Renal pelvis (tissue), 4 donors: ENCODE data around the gene ARID1B. TPM values are rescaled to one million over a fixed set of nuclear protein-coding genes. Genes with fewer than 3 reads are reported as not detected.
"Not testable (repeated sequence)": the region's sequence is repeated elsewhere in the genome, so short reads cannot be mapped to it uniquely, and the experiment has no call there.

Experiments
- DNase-seq: peaks from one replicate; pipeline ENCODE4 v3.0.0-alpha.2; 2013
- polyA plus RNA-seq, 3 donors: library from polyadenylated mRNA; unstranded; fragments of 120-200 nt; gene quantifications; one replicate each; pipeline ENCODE4 v1.2.1, GENCODE V29; 2013; ENCODE audit not compliant: insufficient read length in 3 of 3

Gene ARID1B
- polyA plus RNA-seq, 3 donors: 71.8 to 84.7 (median 78.8) TPM

GRCh38 chr6:156925718-156926607 is 148.8 kb downstream of the ARID1B start:
- DNase-seq: no peak

GRCh38 chr6:156928126-156928525 is 150.9 kb downstream of the ARID1B start:
- DNase-seq: no peak

GRCh38 chr6:156928972-156929371 is 151.8 kb downstream of the ARID1B start:
- no peak for DNase-seq

GRCh38 chr6:156931283-156931682 is 154.1 kb downstream of the ARID1B start:
- no peak for DNase-seq

DNA sequence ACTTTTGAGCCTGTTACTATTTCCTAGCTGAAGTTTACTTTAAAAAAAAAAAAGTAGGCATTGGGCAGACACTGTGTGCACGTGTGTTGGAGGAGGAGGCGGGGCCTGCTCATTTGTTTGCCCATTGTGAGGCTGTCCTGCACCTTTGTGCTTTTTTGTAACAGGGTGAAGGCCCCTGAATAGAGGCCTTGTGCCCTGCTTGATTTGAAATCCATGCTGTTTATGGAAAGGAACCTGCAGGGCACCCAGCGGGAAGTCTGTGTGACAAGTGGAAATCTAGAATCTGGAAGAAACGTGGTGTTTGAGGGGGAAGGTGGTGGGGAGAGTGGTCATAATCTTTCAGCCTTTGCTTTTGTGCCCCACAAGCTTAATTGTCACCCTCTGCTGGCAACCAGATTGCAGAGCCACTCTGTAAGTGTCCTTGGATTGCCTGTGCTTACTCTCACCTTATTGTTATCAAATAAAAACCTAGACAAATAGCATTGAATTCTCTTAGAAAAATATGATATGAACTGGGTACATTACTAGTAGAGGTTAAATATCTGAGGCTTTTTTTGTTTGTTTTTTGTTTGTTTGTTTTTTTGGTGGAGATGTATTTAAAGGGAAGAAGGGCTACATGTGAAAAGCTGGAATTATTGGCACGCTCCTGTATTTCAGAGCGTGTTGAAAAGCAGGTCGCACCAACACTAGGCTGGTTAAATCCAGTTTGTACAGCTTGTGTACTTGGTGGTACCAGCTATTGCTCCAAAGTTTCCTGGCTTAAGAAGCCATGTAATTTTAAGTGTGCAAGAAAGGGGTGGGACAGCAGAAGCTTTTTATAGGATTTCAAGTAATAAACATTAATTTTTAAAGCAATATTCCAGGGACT is 156.3 kb downstream of the ARID1B start:
- DNase-seq: no peak

DNA sequence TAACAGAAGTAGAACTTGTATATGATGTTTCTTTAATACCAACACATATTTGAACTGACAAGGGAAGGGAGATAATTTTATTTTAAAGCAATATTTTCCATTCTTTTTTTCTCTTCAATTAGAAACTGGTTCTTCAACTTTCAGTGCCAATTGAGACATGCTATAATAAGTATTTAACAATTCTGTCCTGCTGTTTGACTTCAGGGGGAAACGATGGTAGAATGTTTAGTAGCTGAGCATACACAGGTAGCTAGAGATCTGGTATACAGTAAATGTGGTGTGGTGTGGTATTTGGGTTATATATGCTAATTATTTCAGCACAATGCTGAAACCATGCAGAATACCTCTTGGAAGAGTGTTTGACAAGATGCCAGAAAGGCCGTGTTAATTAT is 156.9 kb downstream of the ARID1B start:
- DNase-seq: no peak

- DNase-seq: no peak
Observed at GRCh38 chr6:156935000-156935399, 157.8 kb downstream of the ARID1B start.

- DNase-seq: no peak
Observed at GRCh38 chr6:156938143-156938542, 161.0 kb downstream of the ARID1B start.

- no peak for DNase-seq
Observed at GRCh38 chr6:156940221-156940620, 163.0 kb downstream of the ARID1B start.

- DNase-seq: no peak
Observed at GRCh38 chr6:156942266-156942665, 165.1 kb downstream of the ARID1B start.

DNA sequence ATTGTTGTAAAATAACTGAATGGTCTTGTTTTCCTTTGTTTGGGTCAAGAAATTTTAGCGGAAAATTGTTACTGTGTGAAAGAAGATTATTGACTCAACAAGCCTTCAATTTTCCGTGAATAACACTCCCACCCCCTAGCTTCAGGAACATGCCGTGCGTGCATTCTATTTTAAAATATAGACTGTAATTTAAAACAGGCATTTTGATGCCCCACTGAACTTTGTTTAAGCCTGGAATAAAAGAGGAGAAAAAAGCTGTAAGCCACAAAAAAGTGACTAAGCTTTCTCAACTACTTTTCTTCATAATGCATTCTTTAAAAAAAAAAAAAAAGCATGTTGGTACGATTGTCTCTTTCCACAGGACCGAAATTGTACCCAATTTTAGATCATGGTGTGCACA is 166.0 kb downstream of the ARID1B start:
- DNase-seq: no peak

- DNase-seq: no peak
Observed at GRCh38 chr6:156943816-156944215, 166.6 kb downstream of the ARID1B start.

DNA sequence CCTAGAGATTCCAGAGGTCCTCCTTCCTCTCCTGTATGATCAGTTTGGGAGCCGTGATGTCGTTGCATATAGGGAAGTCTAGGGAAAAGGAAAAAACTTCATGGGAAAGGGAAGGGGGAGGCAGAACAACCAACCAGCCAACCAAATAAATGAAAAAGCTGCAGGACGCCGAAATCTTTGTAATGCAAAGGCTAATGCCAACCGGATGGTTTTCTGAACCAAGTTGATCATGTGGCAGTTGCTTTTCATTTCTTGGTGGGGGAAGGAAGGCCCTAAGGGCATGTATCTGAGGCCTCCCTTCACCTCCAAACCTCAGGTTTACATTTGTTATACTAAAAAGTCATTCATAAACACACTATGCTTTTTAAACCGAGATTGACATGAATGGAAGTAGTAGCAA is 167.2 kb downstream of the ARID1B start:
- DNase-seq: no peak

DNA sequence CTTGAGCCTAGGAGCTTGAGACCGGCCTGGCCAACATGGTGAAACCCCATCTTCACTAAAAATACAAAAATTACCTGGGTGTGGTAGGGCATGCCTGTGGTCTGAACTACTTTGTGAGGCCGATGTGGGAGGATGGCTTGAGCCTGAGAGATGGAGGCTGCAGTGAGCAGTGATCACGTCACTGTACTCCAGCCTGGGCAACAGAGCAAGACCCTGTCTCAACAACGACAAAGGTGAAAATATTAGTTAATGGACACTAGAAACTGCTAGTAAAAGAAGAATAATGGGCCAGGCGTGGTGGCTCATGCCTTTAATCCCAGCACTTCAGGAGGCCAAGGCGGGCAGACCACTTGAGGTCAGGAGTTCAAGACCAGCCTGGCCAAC is 168.6 kb downstream of the ARID1B start:
- not testable (repeated sequence) for DNase-seq

- DNase-seq: no peak
Observed at GRCh38 chr6:156946370-156946936, 169.3 kb downstream of the ARID1B start.

- no peak for DNase-seq
Observed at GRCh38 chr6:156948277-156948676, 171.1 kb downstream of the ARID1B start.

DNA sequence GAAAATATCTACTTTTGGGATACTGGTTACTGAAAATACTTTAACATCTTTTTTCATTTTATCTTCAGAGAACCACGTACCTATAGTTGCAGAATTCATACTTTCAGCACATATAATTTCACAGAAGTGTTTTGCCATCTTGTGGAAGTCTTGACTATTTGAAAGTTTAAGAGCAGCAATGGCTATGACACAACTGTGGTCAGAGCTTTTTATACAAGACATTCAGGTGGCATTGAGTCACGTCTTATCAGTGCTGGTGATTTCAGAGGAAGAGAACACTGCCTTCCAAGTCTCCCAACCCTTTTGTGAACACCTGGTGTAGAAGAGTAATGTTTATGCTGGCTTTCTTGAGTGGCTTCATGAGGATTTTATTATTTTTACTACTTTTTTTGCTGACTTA is 171.6 kb downstream of the ARID1B start:
- no peak for DNase-seq

GRCh38 chr6:156949376-156949775 is 172.2 kb downstream of the ARID1B start:
- no peak for DNase-seq

DNA sequence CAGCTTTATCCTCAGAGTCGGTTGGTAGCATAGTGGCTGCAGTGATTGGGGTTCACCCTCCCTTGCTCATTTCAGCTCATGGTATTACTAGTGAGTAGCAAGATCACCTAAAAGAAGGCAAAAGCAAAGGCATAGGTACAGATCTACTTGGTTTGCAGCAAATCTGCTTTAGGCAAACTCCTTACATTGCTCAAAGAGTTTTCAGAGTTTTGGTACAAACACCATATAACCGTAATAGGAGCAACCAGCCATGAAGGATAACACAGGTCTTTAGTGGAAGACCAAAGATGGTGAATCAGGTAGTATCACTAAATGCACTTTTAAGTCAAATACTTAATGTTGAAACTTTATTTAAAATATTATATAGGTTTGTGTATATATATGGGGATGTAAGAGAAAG is 172.9 kb downstream of the ARID1B start:
- DNase-seq: no peak

DNA sequence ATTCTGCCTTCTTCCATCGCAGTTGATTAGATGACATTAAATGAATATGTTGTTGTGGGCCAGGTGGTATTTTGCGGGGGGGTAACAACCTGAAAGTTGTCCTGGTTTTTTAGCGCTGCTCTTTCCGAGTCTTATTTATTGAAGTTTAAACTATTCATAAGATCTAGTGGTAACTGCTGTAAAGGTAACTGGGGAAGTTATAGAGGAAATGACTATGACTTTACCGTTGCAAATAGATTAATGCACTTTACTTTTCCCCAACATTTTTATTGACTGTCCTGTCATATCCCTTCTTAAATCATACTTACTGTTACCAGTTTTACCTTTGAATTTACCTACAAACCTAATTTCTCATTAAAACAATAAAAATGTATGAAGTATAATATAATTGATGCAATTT is 173.4 kb downstream of the ARID1B start:
- no peak for DNase-seq

GRCh38 chr6:156952401-156952800 is 175.2 kb downstream of the ARID1B start:
- no peak for DNase-seq

- DNase-seq: no peak
Observed at GRCh38 chr6:156953127-156953478, 175.9 kb downstream of the ARID1B start.
